SW480 (cell line): ENCODE results near the gene CLIC3.
"Not testable (repeated sequence)": the region's sequence is repeated elsewhere in the genome, so short reads cannot be mapped to it uniquely, and the experiment has no call there.

Source experiments
- DNase-seq: peaks from one replicate; pipeline ENCODE4 v3.0.0-alpha.2; 2016; ENCODE audit warnings: low spot score

The CLIC3 gene

GRCh38 chr9:136996361-136997292, at the start of gene CLIC3:
Gene CLIC3, minus strand, starts transcription at chr9:136996568. Its CDS starts 25 bp downstream, at chr9:136996543.
- DNase-seq = peak; percentile 81

GRCh38 chr9:137045294-137046087, 49.1 kb upstream of the CLIC3 start:
- DNase-seq = peak; percentile 50

GRCh38 chr9:137044502-137045177, 48.3 kb upstream of the CLIC3 start:
- no peak for DNase-seq

GRCh38 chr9:137044037-137044436, 47.7 kb upstream of the CLIC3 start:
- no peak for DNase-seq

GRCh38 chr9:137042751-137043727, 46.7 kb upstream of the CLIC3 start:
- DNase-seq = no peak

GRCh38 chr9:137041124-137041523, 44.8 kb upstream of the CLIC3 start:
- no peak for DNase-seq

- DNase-seq = no peak
Observed at GRCh38 chr9:137040568-137040967, 44.2 kb upstream of the CLIC3 start.

GRCh38 chr9:137039611-137040366, 43.4 kb upstream of the CLIC3 start:
- no peak for DNase-seq

- DNase-seq = no peak
Observed at GRCh38 chr9:137038916-137039315, 42.5 kb upstream of the CLIC3 start.

- no peak for DNase-seq
Observed at GRCh38 chr9:137037483-137037882, 41.1 kb upstream of the CLIC3 start.

- DNase-seq = no peak
Observed at GRCh38 chr9:137037035-137037434, 40.7 kb upstream of the CLIC3 start.

GRCh38 chr9:137035937-137036336, 39.6 kb upstream of the CLIC3 start:
- no peak for DNase-seq

GRCh38 chr9:137035507-137035834, 39.1 kb upstream of the CLIC3 start:
- DNase-seq = no peak

GRCh38 chr9:137034709-137035506, 38.5 kb upstream of the CLIC3 start:
- DNase-seq = peak; percentile 87

GRCh38 chr9:137034039-137034708, 37.8 kb upstream of the CLIC3 start:
- peak; percentile 51 for DNase-seq

- not testable (repeated sequence) for DNase-seq
Observed at GRCh38 chr9:137033481-137033880, 37.1 kb upstream of the CLIC3 start.

GRCh38 chr9:137032858-137033257, 36.5 kb upstream of the CLIC3 start:
- DNase-seq = no peak

GRCh38 chr9:137031904-137032640, 35.7 kb upstream of the CLIC3 start, which contains the start of gene FUT7:
Gene FUT7, minus strand, starts transcription at chr9:137032088. Its CDS starts 97 bp downstream, at chr9:137031991.
- no peak for DNase-seq
